ENCODE measurements around the gene COL12A1.

- TF ChIP-seq CTCF (conservative IDR thresholded peaks at IDR 0.05; ENCODE audit: low read length), result no peak
- TF ChIP-seq EZH2phosphoT487 (IDR thresholded peaks at IDR 0.05; ENCODE audit: borderline replicate concordance, low read depth, low read length), result no peak
Measured at GRCh38 chr6:75101896-75102295, 104.0 kb downstream of the COL12A1 start.
